Caco-2 (cell line): Measurements from ENCODE around the gene KCNC4. TPM values are rescaled to one million over a fixed set of nuclear protein-coding genes. Genes with fewer than 3 reads are reported as not detected.

Experiments
- BruUV-seq: library from RNA; stranded (reverse); fragments of 400-500 nt; replicated peaks from 2 replicates; lab custom pipeline; 2021; lab: Mats Ljungman, UMichigan
- CTCF ChIA-PET: fragments of 300-600 bp; sonication (Branson Sonifier 250); formaldehyde crosslinking; loops from one replicate; lab custom pipeline; 2022; ENCODE audit warnings: antibody characterized with exemption; lab: Charles Lee
- POLR2A ChIA-PET: fragments of 300-600 bp; sonication (Branson Sonifier 250); formaldehyde crosslinking; loops from one replicate; lab custom pipeline; 2022; ENCODE audit warnings: antibody characterized with exemption; lab: Charles Lee
- DNase-seq, 2 experiments: peaks; one replicate each; pipeline versions ENCODE4 v3.0.0 to v3.0.0-alpha.2; 2020 to 2022
- H3K27me3 ChIP-seq: replicated peaks from 2 replicates; pipeline ENCODE4 v1.6.0; 2011; ENCODE audit warnings: low read length; ENCODE audit not compliant: control insufficient read depth, insufficient read depth
- H3K36me3 ChIP-seq: 2 replicates; pipeline ENCODE4 v1.5.1; 2011; ENCODE audit warnings: low read length; ENCODE audit not compliant: control insufficient read depth, insufficient read depth
- H3K4me1 ChIP-seq: fragments of 250-450 bp; sonication (Bioruptor Pico); 2 replicates; pipeline ENCODE4 v1.5.1; 2020; ENCODE audit warnings: mild to moderate bottlenecking
- H3K4me3 ChIP-seq: 2 replicates; pipeline ENCODE4 v1.5.1; 2011; ENCODE audit warnings: low read depth, mild to moderate bottlenecking, control low read depth, low read length
- H3K9me3 ChIP-seq: fragments of 250-450 bp; sonication (Bioruptor Pico); 2 replicates; pipeline ENCODE4 v1.5.1; 2020; ENCODE audit warnings: mild to moderate bottlenecking, moderate library complexity
- H3K27ac Mint-ChIP-seq: one replicate; pipeline ENCODE4 v1.8.0; 2022; ENCODE audit warnings: mixed read lengths; ENCODE audit not compliant: unreplicated experiment
- H3K27me3 Mint-ChIP-seq: one replicate; pipeline ENCODE4 v1.8.0; 2022; ENCODE audit warnings: mixed read lengths; ENCODE audit not compliant: insufficient read depth, unreplicated experiment
- H3K36me3 Mint-ChIP-seq: one replicate; pipeline ENCODE4 v1.8.0; 2022; ENCODE audit warnings: mild to moderate bottlenecking, mixed read lengths; ENCODE audit not compliant: insufficient read depth, unreplicated experiment
- H3K4me1 Mint-ChIP-seq: one replicate; pipeline ENCODE4 v1.8.0; 2022; ENCODE audit warnings: low read depth, mixed read lengths; ENCODE audit not compliant: unreplicated experiment
- H3K4me3 Mint-ChIP-seq: one replicate; pipeline ENCODE4 v1.8.0; 2022; ENCODE audit warnings: mild to moderate bottlenecking, moderate library complexity, mixed read lengths; ENCODE audit not compliant: unreplicated experiment
- H3K9me3 Mint-ChIP-seq: one replicate; pipeline ENCODE4 v1.8.0; 2022; ENCODE audit warnings: mixed read lengths; ENCODE audit not compliant: unreplicated experiment
- CTCF ChIP-seq, 2 experiments: fragments of 200-600 bp in 1 of 2; IDR thresholded peaks; 1 replicate in 1 of 2; 2 replicates in 1 of 2; pipeline versions ENCODE4 v1.5.1 to v1.8.0; 2011 to 2022; ENCODE audit warnings: antibody characterized with exemption in 1 of 2, control low read depth in 1 of 2, inconsistent platforms in 1 of 2, low read depth in 1 of 2, low read length in 1 of 2, mild to moderate bottlenecking in 1 of 2, moderate library complexity in 1 of 2; ENCODE audit not compliant: insufficient read depth in 1 of 2, severe bottlenecking in 1 of 2, unreplicated experiment in 1 of 2
- intact Hi-C: fragments of 100-400 bp; cut with micrococcal nuclease; formaldehyde crosslinking; loops from one replicate; pipeline ENCODE4 v1.10.0; 2022; ENCODE audit not compliant: unreplicated experiment
- total RNA-seq: library from RNA; stranded (reverse); gene quantifications from 2 replicates; pipeline ENCODE4 v1.2.3, GENCODE V29; 2022

Gene KCNC4
- total RNA-seq, 1 experiment from 2014 or later: 5.3 TPM

GRCh38 chr1:110161849-110162248 is 48.3 kb upstream of the KCNC4 start:
- intact Hi-C loops: no loop called here
- H3K4me1 Mint-ChIP-seq: no peaks in the 10 kb centered on the region
- H3K27me3 ChIP-seq: no peaks in the 10 kb centered on the region
- H3K4me3 ChIP-seq: no peak overlapping the region
- H3K4me1 ChIP-seq: no peaks in the 10 kb centered on the region
- ChIA-PET CTCF (no interaction called here), POLR2A (no interaction called here)
- DNase-seq: no peak
- H3K27me3 Mint-ChIP-seq: peaks cover 18% of the 10 kb centered on the region
- no peak overlapping the region for H3K4me3 Mint-ChIP-seq
- H3K36me3 Mint-ChIP-seq: no peaks in the 10 kb centered on the region
- H3K9me3 Mint-ChIP-seq: no peaks in the 10 kb centered on the region
- no TSS peak for BruUV-seq
- TF ChIP-seq CTCF (IDR thresholded peaks at IDR 0.05; ENCODE audit: insufficient read depth in 1 of 2, low read depth in 1 of 2, low read length in 1 of 2, severe bottlenecking in 1 of 2, unreplicated experiment in 1 of 2): no peak
- no peak overlapping the region for H3K27ac Mint-ChIP-seq
- H3K36me3 ChIP-seq: no peaks in the 10 kb centered on the region
- H3K9me3 ChIP-seq: no peaks in the 10 kb centered on the region

DNA sequence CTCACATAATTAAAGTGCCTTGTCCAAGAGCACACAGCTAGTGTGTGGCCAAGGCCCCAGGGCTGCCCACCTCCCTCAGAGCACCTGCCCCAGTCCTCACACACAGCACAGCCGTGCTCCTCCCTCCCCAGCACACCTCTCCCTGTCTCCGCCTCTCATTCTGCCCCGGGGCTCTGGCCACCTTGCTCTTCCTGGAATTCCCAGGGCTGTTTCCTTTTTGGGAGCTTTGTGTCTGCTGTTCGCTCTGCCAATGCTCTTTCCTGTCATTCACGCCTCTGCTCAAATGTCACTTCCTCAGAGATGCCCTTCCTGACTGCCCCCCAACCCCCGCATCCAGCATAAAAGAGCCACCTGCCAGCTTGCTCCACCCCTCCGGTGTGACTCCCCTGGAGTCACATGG is 46.5 kb upstream of the KCNC4 start:
- Mint-ChIP-seq H3K27ac (no peak overlapping the region), H3K4me3 (no peak overlapping the region), H3K36me3 (no peaks in the 10 kb centered on the region), H3K9me3 (no peaks in the 10 kb centered on the region), H3K27me3 (peaks cover 11% of the 10 kb centered on the region), H3K4me1 (no peaks in the 10 kb centered on the region)
- DNase-seq: no peak
- no peak overlapping the region for H3K4me3 ChIP-seq
- H3K27me3 ChIP-seq: no peaks in the 10 kb centered on the region
- no peaks in the 10 kb centered on the region for H3K36me3 ChIP-seq
- ChIA-PET CTCF (no interaction called here), POLR2A (no interaction called here)
- no TSS peak for BruUV-seq
- intact Hi-C loops: no loop called here
- TF ChIP-seq CTCF (IDR thresholded peaks at IDR 0.05; ENCODE audit: insufficient read depth in 1 of 2, low read depth in 1 of 2, low read length in 1 of 2, severe bottlenecking in 1 of 2, unreplicated experiment in 1 of 2): no peak
- no peaks in the 10 kb centered on the region for H3K4me1 ChIP-seq
- no peaks in the 10 kb centered on the region for H3K9me3 ChIP-seq

DNA sequence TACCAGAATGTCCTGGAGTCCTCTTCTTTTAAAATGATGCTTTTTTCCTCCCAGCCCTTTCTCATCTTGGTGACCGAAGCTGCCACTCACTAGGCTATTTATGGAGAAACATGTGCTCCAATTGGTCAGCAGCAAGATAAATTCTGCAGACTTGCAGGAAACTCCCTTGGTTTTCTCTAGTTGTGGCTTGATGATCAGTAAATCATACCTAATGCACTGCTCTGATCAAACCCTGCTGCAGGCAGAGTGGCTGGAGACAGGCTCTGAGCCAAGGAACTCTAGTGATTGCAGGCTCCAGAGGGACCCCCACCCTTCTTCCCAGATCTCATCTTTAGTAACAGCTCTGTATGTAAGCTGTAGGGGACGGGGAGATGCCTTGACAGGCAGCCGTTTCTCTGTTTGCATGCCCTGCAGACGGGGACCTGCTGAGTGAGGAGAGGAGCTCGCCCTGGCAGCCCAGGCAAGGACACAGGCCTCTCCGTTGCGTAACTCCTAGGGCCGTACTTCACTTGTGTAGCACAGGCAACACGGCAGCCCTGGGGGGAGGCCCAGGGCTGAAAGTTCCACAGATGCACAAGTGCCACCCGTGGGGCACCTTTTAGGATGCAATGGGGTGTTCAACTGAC is 45.3 kb upstream of the KCNC4 start:
- H3K4me3 ChIP-seq: no peak overlapping the region
- H3K4me3 Mint-ChIP-seq: no peak overlapping the region
- TF ChIP-seq CTCF (IDR thresholded peaks at IDR 0.05; ENCODE audit: insufficient read depth in 1 of 2, low read depth in 1 of 2, low read length in 1 of 2, severe bottlenecking in 1 of 2, unreplicated experiment in 1 of 2): no peak
- no peaks in the 10 kb centered on the region for H3K4me1 Mint-ChIP-seq
- no peaks in the 10 kb centered on the region for H3K9me3 ChIP-seq
- H3K36me3 Mint-ChIP-seq: no peaks in the 10 kb centered on the region
- no TSS peak for BruUV-seq
- ChIA-PET POLR2A (no interaction called here), CTCF (no interaction called here)
- no peak overlapping the region for H3K27ac Mint-ChIP-seq
- DNase-seq: no peak
- H3K9me3 Mint-ChIP-seq: no peaks in the 10 kb centered on the region
- peaks cover 11% of the 10 kb centered on the region for H3K27me3 Mint-ChIP-seq
- intact Hi-C loops: no loop called here
- H3K27me3 ChIP-seq: no peaks in the 10 kb centered on the region
- H3K36me3 ChIP-seq: no peaks in the 10 kb centered on the region
- H3K4me1 ChIP-seq: no peaks in the 10 kb centered on the region
